HG03139 (cell line): Measurements from ENCODE around the gene FBXW10.
"Not testable (repeated sequence)": the region's sequence is repeated elsewhere in the genome, so short reads cannot be mapped to it uniquely, and the experiment has no call there.

Source experiments
- ATAC-seq: cut with Tn5 transposase; IDR thresholded peaks from one replicate; pipeline ENCODE4 v1.9.1; 2021; ENCODE audit not compliant: unreplicated experiment

FBXW10 gene, protein sequence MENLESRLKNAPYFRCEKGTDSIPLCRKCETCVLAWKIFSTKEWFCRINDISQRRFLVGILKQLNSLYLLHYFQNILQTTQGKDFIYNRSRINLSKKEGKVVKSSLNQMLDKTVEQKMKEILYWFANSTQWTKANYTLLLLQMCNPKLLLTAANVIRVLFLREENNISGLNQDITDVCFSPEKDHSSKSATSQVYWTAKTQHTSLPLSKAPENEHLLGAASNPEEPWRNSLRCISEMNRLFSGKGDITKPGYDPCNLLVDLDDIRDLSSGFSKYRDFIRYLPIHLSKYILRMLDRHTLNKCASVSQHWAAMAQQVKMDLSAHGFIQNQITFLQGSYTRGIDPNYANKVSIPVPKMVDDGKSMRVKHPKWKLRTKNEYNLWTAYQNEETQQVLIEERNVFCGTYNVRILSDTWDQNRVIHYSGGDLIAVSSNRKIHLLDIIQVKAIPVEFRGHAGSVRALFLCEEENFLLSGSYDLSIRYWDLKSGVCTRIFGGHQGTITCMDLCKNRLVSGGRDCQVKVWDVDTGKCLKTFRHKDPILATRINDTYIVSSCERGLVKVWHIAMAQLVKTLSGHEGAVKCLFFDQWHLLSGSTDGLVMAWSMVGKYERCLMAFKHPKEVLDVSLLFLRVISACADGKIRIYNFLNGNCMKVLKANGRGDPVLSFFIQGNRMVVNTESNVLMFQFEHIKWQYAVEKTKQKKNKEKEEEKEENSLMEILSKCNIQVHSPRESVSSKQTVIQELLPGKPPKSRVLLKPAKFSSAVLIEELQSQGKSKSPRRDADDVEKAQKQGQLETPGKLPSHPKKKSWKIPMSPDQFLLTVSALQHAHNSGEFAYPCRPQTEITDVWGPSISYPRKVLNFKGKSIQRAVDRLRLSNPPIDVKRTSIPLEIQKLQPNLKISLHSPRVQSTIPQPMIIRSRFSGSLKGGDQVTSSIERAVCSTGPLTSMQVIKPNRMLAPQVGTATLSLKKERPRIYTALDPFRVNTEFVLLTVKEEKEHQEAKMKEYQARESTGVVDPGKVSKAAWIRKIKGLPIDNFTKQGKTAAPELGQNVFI

DNA sequence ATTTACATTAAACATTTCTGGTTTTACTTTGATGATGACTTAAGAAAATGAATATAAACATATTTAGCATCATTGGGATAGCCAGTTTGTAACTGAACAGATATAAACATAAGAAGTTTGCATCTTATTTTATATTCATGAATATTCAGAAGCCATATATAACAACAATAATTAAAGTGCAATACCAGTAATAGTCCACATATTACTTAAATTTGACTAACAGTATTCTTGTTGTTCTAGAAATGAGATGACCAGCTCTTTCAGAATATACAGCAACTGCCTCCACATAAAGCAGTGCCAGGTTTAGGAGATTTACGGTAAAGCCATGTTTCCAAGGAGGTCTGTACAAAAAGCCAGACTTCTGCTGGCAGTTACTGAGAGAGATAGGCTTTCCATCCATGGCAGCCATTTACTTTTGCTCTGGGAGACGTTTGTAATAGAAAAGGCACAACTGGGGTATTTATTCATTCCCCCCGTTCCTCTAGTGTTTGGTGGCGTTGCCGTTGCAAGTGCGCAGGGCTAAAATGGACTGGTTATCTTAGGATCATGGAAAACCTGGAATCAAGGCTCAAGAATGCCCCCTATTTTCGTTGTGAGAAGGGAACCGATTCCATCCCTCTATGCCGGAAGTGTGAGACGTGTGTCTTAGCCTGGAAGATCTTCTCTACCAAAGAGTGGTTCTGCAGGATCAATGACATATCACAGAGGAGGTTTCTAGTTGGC lies at the start of gene FBXW10:
Gene FBXW10 (plus strand): TSS at position 356 of the 723 bp plus-strand sequence. CDS start 191 bp downstream, at position 547.
- not testable (repeated sequence) for ATAC-seq

DNA sequence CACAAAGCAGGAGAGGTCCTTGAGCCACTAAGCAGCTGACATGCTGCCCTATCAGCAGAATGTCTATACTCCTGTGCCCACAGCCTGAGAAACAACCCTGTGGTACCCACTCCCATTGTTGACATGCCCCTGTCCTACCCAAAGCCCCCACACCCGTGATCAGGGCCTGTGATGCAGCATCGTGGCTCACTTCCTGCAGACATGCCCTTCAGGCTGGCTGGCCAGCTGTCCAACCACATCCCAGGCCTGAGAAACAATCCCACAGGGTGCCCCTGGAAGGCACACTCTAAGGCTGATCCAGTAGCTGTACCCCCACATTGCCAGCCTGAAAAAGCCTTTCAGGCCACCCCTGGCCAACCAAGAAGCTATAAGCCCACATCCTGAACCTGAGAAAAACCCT lies 48.7 kb upstream of the FBXW10 start:
- ATAC-seq = not testable (repeated sequence)

DNA sequence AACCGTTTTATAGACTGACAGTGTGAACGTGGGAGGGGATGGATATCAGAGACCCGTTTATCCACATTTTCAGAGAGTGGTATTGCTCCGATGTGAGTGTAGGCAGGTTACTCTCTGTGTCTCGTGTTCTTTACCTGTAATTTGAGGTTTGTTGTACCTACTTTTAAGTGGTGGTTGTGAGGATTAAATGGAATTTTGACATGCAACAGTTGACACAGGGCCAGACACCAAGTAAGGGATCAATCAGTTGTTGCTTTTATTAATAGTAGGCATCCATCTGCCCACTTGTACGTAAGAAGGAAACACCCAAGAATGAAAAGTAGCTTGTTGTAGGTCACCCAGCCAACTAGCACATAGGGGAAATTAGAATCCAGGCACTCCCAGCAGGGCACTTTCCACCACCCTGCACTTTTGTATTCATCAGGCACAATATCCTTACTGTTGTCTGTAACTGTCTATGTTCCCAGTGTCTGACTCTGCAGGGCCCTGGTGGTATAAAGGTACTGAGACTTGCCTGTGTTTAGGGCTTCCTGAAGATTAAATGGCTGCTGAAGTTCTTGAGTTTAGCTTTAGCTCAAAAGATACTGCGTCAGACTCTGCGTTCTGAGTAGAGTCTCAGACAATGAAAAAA lies 45.3 kb upstream of the FBXW10 start:
- not testable (repeated sequence) for ATAC-seq

DNA sequence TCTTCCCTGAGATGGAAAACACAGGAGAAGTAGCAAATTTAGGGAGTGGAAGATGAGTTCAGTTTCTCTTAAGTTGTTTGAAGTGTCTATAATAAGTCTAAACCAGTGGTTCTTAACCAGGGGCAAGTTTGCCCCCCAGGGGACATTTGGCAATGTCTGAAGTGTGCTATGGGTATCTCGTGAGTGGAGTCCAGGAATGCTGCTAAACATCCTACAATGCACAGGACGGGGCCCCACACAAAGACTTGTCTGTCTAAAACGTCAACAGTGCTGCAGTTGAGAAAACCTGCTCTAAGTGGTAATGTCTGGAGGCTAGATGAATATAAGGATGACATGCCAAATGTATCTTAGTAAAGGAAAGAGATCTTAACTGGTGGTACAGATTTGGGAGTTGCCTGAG lies 37.9 kb upstream of the FBXW10 start:
- not testable (repeated sequence) for ATAC-seq

DNA sequence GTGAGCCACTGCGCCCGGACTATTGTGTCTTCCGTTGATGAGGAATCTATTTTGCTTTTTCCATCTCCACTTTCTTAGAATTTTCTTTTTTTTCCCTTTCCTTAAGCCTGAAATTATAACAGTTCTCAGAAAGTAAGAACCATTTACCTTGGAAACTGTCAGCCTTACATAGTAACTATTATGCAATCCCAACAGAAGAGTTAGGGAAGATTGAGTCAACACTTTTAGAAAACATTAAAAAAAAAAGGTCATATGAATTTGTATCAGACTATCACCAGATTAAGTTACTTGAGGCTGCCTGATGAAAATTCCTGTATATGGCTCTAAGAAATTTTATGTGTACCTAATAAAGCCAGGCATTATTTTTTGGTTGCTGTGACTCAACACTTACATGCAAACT lies 35.6 kb upstream of the FBXW10 start:
- ATAC-seq = not testable (repeated sequence)

DNA sequence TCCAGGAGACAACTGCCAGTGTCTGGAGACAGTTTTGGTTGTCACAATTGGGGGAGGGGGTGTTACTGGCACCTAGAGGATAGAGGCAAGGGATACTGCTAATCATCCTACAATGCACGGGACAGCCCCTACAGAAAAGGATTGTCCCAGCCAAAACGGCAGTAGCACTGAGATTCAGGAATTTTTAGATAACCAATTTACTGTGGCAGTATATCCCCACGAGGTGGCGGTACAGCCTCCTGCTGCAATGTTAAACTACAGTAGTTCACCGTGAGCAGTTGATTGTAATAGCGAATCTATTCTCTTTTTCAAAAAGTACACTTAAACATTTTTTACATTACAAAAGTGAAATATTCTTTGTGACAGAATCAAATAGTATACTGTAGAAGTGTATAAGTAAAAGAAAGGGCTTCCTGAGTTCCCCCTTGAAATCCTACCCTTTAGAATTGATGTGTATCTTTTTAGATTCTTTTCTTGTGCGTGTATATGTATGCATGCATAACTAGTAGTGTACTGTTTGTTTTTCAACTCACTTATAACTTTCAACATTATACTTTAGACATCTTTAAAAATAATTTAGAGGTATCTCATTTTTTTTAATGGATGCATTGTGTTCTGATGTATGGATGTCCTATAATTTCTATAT lies 31.4 kb upstream of the FBXW10 start:
- ATAC-seq = not testable (repeated sequence)

DNA sequence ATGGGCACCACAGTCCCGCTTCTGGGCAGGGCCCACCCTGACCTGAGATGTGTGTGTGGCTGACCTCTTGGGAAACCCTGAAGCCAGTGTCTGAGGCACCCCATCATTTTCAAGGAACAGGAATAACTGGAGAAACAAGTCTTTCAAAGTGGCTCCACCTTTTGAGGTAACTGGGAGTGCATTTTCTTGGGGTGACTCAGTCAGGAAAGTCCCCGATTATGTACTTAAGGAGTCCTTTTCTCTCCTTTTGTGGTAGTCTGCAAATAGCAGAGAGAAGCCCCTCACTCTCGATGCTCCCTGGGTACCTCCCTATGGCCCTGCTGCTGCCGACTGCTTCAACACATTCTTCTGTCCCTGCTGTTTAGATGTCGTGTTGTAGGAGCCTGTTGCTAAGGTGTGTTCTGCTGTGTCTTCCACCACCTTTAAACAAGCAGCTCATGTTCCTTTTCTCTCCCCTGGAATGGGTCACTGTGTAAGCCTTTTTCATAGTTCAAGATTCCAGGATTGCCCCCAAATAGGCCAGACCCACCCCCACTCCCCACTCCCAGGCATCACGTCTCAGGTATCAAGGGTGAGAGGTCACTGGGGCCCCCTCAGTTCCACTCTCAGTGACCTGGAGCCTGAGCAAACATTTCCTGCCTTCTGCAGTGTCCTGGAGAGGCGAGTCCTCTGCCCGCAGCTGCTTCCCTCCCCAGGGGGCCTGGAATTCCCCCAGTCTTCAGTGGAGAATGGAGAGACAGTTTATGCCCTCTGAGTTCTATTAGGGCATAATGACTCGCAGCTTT lies 25.0 kb upstream of the FBXW10 start:
- ATAC-seq = not testable (repeated sequence)

DNA sequence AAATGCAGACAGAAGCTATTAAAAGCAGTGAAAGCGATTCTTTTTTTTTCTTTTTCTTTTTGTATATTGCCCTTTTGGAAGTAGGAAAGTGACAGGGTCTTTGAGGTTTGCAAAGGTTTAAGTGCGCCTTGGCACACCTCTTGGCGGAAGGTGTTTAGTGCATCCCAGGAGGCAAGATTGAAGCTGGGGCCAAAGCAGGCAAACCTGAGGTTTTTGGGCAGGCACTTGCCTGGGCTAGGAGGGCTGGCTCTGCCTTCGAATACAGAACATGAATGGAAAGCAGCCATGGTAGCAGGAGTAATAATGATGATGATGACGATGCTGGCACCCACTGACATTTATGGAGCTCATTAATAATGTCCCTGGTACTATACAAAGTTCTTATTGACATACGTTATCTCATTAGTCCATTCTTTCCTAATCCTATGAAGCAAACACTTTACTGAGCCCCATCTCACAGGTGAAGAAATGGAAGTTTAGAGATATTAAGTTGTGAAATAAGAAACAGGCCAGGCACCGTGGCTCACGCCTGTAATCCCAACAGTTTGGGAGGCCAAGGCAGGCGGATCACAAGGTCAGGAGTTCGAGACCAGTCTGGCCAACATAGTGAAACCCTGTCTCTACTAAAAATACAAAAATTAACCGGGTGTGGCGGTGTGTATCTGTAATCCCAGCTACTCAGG lies 24.3 kb upstream of the FBXW10 start:
- not testable (repeated sequence) for ATAC-seq

DNA sequence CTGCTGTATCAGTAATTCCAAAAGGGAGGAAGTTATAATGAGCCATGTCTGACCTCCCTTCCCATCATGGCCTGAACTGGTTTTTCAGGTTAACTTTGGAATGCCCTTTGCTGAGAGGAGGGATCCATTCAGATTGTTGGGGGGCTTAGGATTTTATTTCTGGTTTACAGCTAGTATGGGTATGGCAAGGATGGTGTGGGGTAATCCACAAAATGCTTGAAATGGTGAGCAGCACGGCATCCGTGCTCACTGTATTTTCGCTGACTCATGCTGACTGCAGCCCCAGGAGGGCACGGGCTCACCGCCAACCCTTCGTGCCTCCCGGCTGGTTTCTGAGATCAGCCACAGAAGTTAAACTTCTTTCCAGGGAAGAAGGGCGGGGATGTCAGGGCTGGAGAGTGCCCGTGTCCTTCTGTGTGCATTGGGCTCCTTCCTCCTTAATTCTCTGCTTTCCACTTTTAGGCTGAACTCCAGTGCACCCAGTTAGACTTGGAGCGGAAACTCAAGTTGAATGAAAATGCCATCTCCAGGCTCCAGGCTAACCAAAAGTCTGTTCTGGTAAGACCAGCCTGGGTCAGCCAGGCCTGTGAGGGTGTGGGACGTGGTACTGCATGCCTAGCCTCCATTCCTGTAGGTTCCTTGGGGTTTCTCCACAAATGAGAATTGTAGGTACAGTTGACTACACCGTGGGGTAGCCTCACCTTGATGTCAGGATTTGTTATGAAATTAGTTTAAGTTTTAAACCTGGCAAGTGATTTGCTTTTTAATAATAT lies 21.9 kb upstream of the FBXW10 start:
- ATAC-seq = not testable (repeated sequence)

DNA sequence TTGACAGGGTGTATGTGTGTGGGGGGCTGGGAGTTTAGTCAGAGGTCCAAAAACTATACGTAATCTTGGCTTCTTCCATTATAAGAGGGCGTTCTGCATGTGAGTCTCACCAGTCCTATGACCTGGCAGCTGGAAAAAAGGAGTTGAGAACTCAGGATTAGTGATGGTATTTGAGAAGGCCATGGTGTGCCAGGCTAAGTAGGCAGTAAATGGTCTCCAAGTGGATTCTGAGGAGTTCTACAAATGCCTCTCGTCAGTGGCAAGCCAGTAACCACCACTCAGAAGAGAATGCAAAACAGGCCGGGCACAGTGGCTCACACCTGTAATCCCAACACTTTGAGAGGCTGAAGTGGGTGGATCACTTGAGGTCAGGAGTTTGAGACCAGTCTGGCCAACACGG lies 21.2 kb upstream of the FBXW10 start:
- ATAC-seq = not testable (repeated sequence)

DNA sequence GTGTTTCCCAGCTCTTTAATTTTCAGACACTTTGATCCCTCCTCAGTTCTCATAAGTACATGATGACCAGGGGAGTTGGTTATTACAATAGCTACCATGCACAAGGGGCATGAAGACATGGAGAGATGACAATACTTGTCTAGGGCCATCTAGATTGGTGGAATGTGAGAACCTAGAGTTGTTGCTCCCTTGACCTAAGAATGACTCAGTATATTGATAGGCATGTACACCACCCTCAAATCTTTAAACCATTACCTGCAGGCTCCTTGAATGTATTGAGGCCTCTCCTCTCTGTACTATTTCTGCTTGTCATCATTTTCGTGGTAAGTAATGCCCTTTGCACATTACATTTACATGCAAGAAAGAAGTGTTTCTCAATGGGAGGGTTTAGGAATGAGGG lies 20.3 kb upstream of the FBXW10 start:
- not testable (repeated sequence) for ATAC-seq

DNA sequence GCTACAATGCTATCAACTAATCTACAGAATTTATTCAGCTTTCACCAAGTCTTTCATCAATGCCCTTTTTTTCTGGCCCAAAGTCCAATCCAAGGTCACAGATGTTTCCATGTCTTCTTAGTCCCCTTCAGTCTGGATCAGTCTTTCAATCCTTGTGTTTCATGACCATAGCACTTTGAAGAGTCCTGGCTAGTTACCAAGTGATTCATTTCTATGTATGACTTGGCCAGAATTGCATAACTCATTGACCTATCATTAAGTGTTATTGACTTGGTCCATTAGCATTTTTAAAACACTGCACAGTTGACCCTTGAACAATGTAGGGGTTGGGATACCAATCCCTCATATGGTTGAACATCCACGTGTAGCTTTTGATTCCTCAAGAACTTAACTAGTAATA lies 11.4 kb upstream of the FBXW10 start:
- not testable (repeated sequence) for ATAC-seq

DNA sequence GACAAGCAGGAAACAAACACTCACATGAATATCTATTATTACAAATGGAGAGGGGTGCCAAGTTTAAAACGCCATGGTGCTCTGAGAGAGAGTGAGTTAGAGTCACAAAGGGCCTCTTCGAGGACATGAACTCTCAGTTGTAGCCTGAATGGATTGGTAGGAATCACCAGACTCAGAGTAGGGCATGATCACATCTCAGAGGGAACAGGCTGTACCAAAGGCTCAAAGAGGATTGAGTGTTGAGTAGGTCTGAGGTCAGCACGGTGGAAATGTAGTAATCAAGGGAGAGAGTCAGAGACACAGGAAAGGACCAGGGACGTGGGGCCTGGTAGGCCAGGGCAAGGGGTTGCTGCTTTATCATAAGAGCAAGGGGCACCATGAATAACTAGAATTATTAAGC lies 10.5 kb upstream of the FBXW10 start:
- ATAC-seq = not testable (repeated sequence)

DNA sequence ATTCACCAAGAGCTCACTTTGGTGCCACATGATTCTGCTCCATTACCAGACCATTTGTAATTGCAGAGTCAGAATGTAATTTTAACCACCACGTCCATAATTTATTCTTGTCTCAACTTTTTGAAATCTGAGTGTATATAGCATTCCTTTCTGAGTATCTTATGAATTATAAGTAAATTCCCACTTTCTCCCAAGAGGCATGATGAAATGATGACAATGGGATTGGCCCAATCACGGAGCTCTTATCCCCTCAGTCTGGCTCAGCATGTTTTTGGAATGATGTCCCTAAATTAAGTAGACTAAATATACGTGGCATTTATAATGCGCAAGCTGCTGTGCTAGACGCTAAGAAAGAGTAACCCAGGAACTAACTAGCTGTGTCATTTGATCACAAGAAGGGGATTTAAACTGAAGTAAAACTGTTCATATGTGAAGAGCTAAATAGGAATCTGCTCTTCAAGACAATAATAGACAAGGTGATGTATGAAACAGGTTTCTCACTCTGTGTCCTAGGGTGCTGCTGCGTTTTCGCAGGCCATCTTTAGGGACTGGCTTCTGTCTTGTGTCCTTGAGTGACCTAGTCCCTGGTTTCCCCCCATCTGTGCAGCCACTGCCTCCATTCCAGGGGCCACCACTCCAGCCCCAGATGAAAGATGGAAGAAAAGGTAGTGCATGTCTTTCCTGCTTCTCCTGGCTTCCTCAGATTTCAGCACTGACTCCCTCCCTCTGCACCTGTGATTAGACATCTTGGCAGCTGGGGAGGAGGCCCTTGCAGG lies 4.0 kb upstream of the FBXW10 start:
- ATAC-seq = not testable (repeated sequence)

DNA sequence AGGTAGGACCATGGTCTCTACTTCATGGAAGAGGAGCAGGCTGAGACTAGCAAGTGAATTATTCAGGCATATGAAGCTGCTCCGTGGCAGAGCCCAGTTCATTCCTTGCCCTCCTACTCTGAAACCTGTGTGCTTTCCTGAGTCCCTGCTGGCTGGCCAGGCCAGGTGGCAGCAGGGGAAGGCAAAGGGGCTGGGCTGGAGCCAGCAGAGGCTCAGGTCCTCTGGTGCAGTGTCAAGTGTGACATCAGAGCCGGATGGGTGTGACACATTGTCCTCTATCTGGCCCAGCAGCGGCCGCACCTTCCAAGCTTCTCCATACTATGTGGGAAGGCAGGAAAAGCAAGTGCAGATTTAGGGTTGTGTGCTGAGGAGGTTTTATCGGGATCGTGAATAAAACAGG lies 2.6 kb upstream of the FBXW10 start:
- not testable (repeated sequence) for ATAC-seq

DNA sequence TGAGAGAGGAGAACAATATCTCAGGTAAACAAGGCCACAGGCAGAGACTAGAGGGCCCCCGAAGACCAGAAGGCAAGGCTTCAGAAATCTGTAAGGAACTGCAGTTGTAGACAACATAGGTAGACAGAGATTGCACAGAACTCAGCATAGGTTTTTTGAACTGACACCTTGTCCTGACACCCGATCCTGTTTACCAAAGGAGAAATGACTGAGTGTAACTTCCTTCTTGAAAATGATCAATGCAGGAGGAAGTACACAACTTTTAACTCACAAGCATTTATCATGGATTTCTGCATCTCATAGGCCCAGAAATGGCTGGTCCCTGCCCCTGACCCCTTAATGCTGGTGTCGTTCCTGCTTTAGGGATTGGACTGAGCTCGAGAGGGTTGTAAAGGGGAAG lies 872 bp downstream of the FBXW10 start:
- not testable (repeated sequence) for ATAC-seq

DNA sequence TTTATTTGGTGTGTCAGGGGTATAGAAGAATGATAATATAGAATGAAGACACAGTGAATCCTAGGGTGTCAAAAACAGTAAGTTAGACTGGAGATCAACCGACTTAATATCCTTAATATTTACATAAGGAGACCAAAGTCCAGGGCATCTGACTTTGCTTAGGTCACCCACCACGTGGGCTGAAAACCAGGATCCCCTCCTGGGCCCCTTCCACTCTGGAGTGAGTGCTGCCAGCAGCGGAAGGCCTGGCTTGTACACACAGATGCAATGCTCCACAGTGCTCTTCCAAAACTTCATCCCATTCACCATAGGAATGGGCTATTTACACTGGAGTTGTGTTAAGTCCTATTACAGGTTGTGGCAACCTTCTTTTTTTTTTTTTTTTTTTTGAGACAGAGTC lies 2.7 kb downstream of the FBXW10 start:
- not testable (repeated sequence) for ATAC-seq
